Activated CD8-positive, alpha-beta T cell treated with anti-CD3 and anti-CD28 coated beads, Interleukin-2, amount 10 ng/mL, durations not matched to agents 7 days and 5 days (primary cell): Measurements from ENCODE around the gene KIF3B. TPM values are rescaled to one million over a fixed set of nuclear protein-coding genes. Genes with fewer than 3 reads are reported as not detected.
A peak's percentile ranks its signal among the peaks of the same experiment; 100 is the strongest.

Experiments
- ATAC-seq: fragments of 150-1000 bp; cut with Tn5 transposase; one replicate; pipeline ENCODE4 v1.10.0; 2021; ENCODE audit warnings: moderate library complexity
- CTCF ChIA-PET: fragments of 350-600 bp; sonication (Branson Sonifier 250); formaldehyde crosslinking; loops from one replicate; lab custom pipeline; 2021; ENCODE audit warnings: antibody characterized with exemption; lab: Charles Lee
- POLR2A ChIA-PET: fragments of 350-600 bp; sonication (Branson Sonifier 250); formaldehyde crosslinking; loops from one replicate; lab custom pipeline; 2021; ENCODE audit warnings: antibody characterized with exemption; lab: Charles Lee
- DNase-seq: peaks from one replicate; pipeline ENCODE4 v3.0.0-alpha.2; 2020
- H3K27ac Mint-ChIP-seq: one replicate; pipeline ENCODE4 v1.8.0; 2021; ENCODE audit warnings: mild to moderate bottlenecking, mixed read lengths
- H3K27me3 Mint-ChIP-seq: one replicate; pipeline ENCODE4 v1.8.0; 2021; ENCODE audit warnings: low read depth, mixed read lengths
- H3K36me3 Mint-ChIP-seq: one replicate; pipeline ENCODE4 v1.8.0; 2021; ENCODE audit warnings: low read depth, mixed read lengths
- H3K4me1 Mint-ChIP-seq: one replicate; pipeline ENCODE4 v1.8.0; 2021; ENCODE audit warnings: low read depth, mixed read lengths
- H3K4me3 Mint-ChIP-seq: one replicate; pipeline ENCODE4 v1.8.0; 2021; ENCODE audit warnings: mild to moderate bottlenecking, mixed read lengths
- H3K9me3 Mint-ChIP-seq: one replicate; pipeline ENCODE4 v1.8.0; 2022; ENCODE audit warnings: mixed read lengths; ENCODE audit not compliant: insufficient read depth
- total RNA-seq, 2 experiments: library from RNA; stranded (reverse); gene quantifications; one replicate each; pipeline ENCODE4 v1.2.3, GENCODE V29; 2021

The KIF3B gene
- total RNA-seq, result 10 to 100 TPM; 15.1 to 16.0 TPM

DNA sequence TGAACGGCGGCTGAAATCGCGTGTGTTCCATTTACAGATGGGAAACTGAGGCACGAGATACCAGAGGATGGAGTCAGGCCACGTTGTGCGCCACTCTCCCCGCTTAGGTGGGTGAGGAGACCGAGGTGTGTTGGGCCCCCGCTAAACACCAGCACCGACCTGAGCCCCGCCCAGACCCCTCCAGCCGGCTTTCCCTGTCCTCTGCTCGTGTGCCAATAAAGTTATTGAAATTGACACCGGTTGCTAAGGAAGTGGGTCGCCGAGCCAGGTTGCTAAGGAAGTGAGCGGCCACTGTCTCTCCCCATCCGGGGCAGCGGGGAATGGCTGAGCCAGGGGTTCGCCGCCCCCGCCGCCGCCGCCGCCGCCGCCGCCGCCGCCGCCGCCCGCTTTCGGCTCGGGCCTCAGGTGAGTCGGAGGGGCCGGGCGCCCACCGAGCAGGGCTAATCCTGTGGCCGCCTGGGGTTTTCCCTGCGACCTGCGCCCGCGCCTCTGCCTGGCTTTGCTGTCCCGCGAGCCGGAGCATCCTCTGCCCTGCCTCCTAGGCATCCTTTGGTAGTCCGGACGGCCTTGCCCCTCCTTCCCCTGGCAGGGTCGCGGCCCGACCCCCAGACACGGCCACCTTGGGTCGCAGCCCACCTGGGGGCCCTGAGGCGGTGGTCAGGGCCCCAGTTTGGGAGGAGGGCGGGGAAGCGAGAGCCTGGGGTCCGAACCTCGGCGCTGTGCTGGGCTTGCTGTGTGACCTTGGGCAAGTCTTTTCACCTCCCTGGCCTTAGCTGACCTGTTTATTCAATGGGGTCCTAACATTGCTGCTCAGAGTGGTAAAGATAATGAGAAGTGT, at the start of gene KIF3B:
KIF3B (plus strand) TSS at position 291 of the 838 bp plus-strand sequence. CDS start 32,127 bp downstream, outside the sequence.
- peak within 1 kb of the TSS; percentile 87 for H3K4me3 Mint-ChIP-seq
- ATAC-seq (peak; percentile 85), DNase-seq (peak; percentile 93)
- POLR2A ChIA-PET, result interaction anchor here (0.6 to 1.9 kb wide), 10 partner anchors 8 to 230 kb away, joined by 3 to 4 read pairs (median 3); no protein-coding TSS in a partner anchor
- peaks cover 10% of the 10 kb centered on the region for H3K36me3 Mint-ChIP-seq
- peaks cover 33% of the 10 kb centered on the region for H3K4me1 Mint-ChIP-seq
- peak within 1 kb of the TSS; percentile 87 for H3K27ac Mint-ChIP-seq
- H3K9me3 Mint-ChIP-seq, result no peaks in the 10 kb centered on the region
- CTCF ChIA-PET, result interaction anchor here (0.6 to 1.4 kb wide), 5 partner anchors 7 to 92 kb away, joined by 3 read pairs; no protein-coding TSS in a partner anchor
- H3K27me3 Mint-ChIP-seq, result no peaks in the 10 kb centered on the region

DNA sequence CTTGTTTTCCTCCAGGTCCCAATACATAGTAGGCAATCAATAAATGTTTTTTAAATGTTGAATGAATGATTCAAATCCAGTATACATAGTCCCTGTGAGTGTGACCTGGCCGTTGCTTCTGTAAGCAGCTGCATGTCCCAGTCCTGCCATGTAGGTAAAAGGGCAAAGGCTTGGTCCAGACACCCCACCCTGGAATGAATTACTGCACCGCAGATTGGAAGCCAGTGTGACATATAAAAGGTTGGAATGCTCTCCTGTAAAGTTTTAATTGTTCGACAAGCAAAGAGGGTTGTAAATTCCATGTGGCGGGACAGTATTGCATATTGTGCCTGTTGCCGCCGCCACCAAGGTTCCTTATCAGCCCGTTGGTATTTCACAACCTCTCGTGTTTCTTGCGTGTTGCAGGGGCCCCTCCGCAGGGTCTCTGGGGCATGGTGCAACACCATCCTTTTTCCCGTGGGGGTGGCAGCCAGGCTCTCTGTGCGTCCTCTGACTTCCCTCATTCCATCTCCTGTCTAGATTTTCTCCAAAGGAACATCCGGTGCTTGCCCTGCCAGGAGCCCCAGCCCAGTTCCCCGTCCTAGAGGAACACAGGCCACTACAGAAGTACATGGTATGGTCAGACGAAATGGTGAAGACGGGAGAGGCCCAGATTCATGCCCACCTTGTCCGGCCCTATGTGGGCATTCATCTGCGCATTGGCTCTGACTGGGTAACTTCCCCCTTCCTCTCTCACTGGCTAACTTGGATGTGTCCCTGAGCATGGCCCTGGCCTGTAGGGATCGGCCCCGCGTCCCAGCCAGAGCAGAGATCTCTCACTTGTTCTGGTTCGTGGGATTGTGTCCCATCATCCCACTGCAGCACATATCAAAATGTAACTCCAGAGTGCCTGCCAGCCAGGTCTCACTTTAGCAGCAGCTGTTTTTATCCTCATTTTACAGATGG, 49.4 kb upstream of the KIF3B start:
- no peak for ATAC-seq
- CTCF ChIA-PET, result no interaction called here
- no peak overlapping the region for H3K4me3 Mint-ChIP-seq

DNA sequence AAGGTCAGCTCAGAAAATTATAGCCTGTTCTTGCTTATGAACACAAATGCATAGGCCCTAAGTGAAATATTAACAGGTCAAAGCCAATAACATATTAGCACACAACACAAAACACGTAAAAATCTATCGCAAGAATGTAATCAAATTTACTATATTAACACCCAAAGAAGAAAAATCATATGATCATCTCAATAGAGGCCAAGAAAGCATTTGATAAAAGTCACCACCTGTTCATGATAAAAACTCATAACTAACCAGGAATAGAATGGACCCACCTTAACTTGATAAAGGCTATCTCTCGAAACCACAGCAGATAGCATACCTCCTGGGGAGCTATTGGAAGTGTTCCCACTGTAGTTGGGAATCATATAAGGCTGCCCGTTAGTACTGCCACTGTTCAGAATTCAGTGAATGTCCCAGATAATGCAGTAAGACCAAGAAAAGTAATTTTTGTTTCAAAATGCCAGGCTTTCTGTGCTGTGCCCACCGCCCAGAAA, 48.2 kb upstream of the KIF3B start:
- Mint-ChIP-seq H3K36me3 (peaks cover 59% of the 10 kb centered on the region), H3K27ac (no peak overlapping the region), H3K4me3 (no peak overlapping the region), H3K4me1 (peaks cover 27% of the 10 kb centered on the region), H3K9me3 (no peaks in the 10 kb centered on the region), H3K27me3 (no peaks in the 10 kb centered on the region)
- DNase-seq (no peak), ATAC-seq (no peak)
- ChIA-PET POLR2A (no interaction called here), CTCF (no interaction called here)

More for the DNA sequence above, 49.4 kb upstream of the KIF3B start:
- POLR2A ChIA-PET, result no interaction called here
- no peak for DNase-seq
- H3K9me3 Mint-ChIP-seq, result no peaks in the 10 kb centered on the region
- H3K27ac Mint-ChIP-seq, result no peak overlapping the region
- peaks cover 48% of the 10 kb centered on the region for H3K36me3 Mint-ChIP-seq
- no peaks in the 10 kb centered on the region for H3K27me3 Mint-ChIP-seq
- peaks cover 19% of the 10 kb centered on the region for H3K4me1 Mint-ChIP-seq

DNA sequence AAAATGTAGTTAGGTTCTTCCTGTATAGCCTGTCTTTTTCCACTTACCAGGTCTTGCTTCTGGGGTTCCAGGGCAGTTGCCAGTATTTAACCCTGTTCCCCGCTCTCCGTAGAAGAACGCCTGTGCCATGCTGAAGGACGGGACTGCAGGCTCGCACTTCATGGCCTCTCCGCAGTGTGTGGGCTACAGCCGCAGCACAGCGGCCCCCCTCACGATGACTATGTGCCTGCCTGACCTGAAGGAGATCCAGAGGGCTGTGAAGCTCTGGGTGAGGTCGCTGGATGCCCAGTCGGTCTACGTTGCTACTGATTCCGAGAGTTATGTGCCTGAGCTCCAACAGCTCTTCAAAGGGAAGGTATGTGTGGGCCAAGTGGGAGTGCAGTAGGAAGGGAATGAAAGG, 46.7 kb upstream of the KIF3B start:
- Mint-ChIP-seq H3K27ac (no peak overlapping the region), H3K4me1 (peaks cover 28% of the 10 kb centered on the region)

DNA sequence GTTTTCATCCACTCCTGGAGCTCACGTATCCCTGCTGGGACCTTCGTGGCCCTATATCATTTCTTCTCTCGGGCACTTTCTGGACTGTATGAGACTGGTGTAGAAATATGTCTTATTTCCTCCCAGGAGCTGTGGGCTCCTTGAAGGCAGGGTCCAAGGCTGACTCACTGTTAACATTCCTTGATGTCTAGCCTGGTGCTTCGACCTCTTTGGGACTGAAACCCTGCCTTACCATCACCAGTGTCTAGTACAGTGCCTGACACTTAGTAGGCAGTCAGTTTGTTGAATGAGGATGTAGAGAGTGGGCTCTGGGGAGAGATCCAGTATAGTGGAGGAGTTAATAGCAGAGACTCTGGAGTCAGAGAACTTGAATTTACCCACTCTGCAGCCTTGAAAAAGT, 46.2 kb upstream of the KIF3B start:
- no peaks in the 10 kb centered on the region for H3K9me3 Mint-ChIP-seq
- H3K4me3 Mint-ChIP-seq, result no peak overlapping the region
- CTCF ChIA-PET, result interaction anchor here (0.6 kb wide), 1 partner anchor 85 kb away, joined by 4 read pairs; no protein-coding TSS in a partner anchor
- no peak for ATAC-seq
- H3K27me3 Mint-ChIP-seq, result no peaks in the 10 kb centered on the region
- POLR2A ChIA-PET, result interaction anchor here (0.7 kb wide), 1 partner anchor 44 kb away, joined by 4 read pairs; no protein-coding TSS in a partner anchor
- peaks cover 69% of the 10 kb centered on the region for H3K36me3 Mint-ChIP-seq
- H3K27ac Mint-ChIP-seq, result peak overlapping the region; percentile 85
- DNase-seq, result no peak
- H3K4me1 Mint-ChIP-seq, result peaks cover 28% of the 10 kb centered on the region

More for the DNA sequence above, 46.7 kb upstream of the KIF3B start:
- ChIA-PET POLR2A (interaction anchor here (0.7 kb wide), 1 partner anchor 44 kb away, joined by 4 read pairs; no protein-coding TSS in a partner anchor), CTCF (interaction anchor here (0.6 kb wide), 1 partner anchor 85 kb away, joined by 4 read pairs; no protein-coding TSS in a partner anchor)
- no peak overlapping the region for H3K4me3 Mint-ChIP-seq
- peaks cover 68% of the 10 kb centered on the region for H3K36me3 Mint-ChIP-seq
- H3K9me3 Mint-ChIP-seq, result no peaks in the 10 kb centered on the region
- no peak for DNase-seq
- no peak for ATAC-seq
- H3K27me3 Mint-ChIP-seq, result no peaks in the 10 kb centered on the region

DNA sequence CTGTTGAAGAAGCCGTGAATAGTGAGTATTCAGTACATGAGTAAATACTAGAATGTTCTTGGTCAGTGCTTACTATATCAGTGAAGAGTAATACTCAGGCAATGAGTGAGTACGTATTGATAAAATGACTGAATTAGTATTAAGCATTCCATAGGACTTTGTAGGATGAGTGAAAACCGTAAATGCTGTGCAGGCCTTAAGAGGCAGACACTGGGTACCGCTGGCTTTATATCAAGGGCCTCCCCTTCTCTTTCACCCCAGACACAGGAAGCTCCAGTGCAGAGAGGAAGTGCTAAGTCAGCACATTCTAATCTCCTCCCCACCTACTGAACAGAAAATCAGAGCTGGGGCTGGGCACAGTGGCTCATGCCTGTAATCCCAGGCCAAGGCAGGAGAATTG, 45.6 kb upstream of the KIF3B start:
- Mint-ChIP-seq H3K4me3 (no peak overlapping the region), H3K9me3 (no peaks in the 10 kb centered on the region), H3K36me3 (peaks cover 68% of the 10 kb centered on the region), H3K4me1 (peaks cover 28% of the 10 kb centered on the region), H3K27me3 (no peaks in the 10 kb centered on the region), H3K27ac (peak overlapping the region; percentile 85)
- ChIA-PET CTCF (interaction anchor here (0.7 kb wide), 2 partner anchors 17 to 420 kb away, joined by 3 read pairs; no protein-coding TSS in a partner anchor), POLR2A (interaction anchor here (1.0 kb wide), 1 partner anchor 46 kb away, joined by 4 read pairs; the partner anchor contains the start of gene KIF3B)
- peak; percentile 90 for ATAC-seq
- DNase-seq, result peak; percentile 60

DNA sequence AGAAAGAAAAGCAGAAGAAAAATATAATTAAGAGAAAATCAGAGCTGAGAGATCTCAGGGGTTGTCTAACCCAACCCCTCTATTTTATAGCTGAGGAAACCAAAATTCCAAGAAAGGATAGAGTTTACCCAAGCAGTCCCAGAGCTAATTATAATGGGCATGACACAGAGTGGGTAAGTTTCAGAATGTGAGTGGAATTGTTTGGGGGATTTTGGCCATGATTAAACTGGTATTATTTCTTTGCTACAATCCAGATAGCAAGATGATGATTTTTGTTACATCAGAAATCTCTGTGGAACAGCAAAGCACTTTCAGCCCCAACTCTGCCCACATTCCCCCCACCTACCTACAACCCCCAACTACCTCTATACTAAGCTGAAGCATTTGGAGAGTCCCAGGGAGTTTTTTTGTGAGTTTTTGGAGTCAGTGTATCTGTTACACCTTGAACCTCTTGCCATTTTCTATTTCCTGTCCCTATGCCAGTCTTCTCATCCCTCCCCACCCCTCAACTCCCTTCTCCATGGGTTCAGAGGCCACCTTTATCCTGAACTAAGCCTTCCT, 45.0 kb upstream of the KIF3B start:
- ATAC-seq (no peak), DNase-seq (no peak)
- ChIA-PET POLR2A (interaction anchor here (0.6 to 1.0 kb wide), 3 partner anchors 12 to 276 kb away, joined by 3 to 4 read pairs (median 4); partner anchors contain the start of gene KIF3B), CTCF (interaction anchor here (0.6 to 1.2 kb wide), 4 partner anchors 16 to 420 kb away, joined by 3 read pairs; no protein-coding TSS in a partner anchor)
- Mint-ChIP-seq H3K27me3 (no peaks in the 10 kb centered on the region), H3K27ac (peak overlapping the region; percentile 85), H3K4me3 (no peak overlapping the region), H3K9me3 (no peaks in the 10 kb centered on the region), H3K36me3 (peaks cover 68% of the 10 kb centered on the region), H3K4me1 (peaks cover 28% of the 10 kb centered on the region)

DNA sequence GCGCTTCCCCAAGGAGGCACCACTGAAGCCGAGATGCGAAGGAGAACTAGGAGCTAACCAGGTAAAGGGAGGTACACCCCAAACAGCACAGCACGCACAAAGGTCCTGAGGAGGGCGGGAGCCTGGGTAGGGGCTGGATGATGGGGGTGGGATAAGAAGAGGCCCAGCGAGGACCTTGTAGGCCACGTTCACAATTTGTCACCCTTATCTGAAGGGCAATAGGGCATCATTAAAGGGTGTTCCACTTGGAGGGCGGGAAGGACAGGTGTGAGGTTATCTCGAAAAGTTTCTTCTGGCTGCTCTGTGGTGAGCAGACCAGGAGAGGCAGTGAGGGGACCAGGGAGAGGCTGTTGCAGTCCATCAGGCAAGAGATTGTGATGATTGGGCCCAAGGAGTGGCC, 44.2 kb upstream of the KIF3B start:
- Mint-ChIP-seq H3K27ac (peak overlapping the region; percentile 63), H3K4me3 (no peak overlapping the region), H3K36me3 (peaks cover 60% of the 10 kb centered on the region), H3K4me1 (peaks cover 28% of the 10 kb centered on the region), H3K9me3 (no peaks in the 10 kb centered on the region), H3K27me3 (no peaks in the 10 kb centered on the region)
- DNase-seq, result no peak
- no peak for ATAC-seq
- CTCF ChIA-PET, result interaction anchor here (1.2 kb wide), 1 partner anchor 45 kb away, joined by 3 read pairs; no protein-coding TSS in a partner anchor
- POLR2A ChIA-PET, result interaction anchor here (0.7 kb wide), 1 partner anchor 275 kb away, joined by 3 read pairs; no protein-coding TSS in a partner anchor

DNA sequence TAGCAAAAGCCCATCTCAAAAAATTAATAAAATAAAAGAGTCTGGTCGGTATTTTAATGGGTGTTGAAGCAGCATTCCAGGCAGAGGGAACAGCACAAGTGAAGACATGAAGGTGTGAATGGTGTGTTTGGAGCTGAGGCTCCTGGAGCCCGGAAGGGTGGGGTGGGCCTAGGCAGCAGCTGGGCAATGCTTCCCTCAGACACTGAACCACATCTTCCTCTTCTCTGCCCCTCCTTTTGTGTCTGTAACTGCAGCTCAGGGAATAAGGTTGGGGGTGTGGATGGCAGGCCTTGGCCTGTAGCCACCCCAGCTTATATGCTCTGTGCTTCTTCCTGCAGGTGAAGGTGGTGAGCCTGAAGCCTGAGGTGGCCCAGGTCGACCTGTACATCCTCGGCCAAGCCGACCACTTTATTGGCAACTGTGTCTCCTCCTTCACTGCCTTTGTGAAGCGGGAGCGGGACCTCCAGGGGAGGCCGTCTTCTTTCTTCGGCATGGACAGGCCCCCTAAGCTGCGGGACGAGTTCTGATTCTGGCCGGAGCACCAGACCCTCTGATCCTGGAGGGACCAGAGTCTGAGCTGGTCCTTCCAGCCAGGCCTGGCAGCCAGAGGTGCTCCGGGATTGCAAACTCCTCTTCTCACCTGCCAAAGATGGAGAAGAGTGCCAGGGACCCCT, 43.2 kb upstream of the KIF3B start:
- ChIA-PET CTCF (no interaction called here), POLR2A (no interaction called here)
- peaks cover 28% of the 10 kb centered on the region for H3K4me1 Mint-ChIP-seq
- H3K27me3 Mint-ChIP-seq, result no peaks in the 10 kb centered on the region
- no peak overlapping the region for H3K27ac Mint-ChIP-seq
- ATAC-seq (no peak), DNase-seq (no peak)
- H3K9me3 Mint-ChIP-seq, result no peaks in the 10 kb centered on the region
- peaks cover 55% of the 10 kb centered on the region for H3K36me3 Mint-ChIP-seq
- no peak overlapping the region for H3K4me3 Mint-ChIP-seq

DNA sequence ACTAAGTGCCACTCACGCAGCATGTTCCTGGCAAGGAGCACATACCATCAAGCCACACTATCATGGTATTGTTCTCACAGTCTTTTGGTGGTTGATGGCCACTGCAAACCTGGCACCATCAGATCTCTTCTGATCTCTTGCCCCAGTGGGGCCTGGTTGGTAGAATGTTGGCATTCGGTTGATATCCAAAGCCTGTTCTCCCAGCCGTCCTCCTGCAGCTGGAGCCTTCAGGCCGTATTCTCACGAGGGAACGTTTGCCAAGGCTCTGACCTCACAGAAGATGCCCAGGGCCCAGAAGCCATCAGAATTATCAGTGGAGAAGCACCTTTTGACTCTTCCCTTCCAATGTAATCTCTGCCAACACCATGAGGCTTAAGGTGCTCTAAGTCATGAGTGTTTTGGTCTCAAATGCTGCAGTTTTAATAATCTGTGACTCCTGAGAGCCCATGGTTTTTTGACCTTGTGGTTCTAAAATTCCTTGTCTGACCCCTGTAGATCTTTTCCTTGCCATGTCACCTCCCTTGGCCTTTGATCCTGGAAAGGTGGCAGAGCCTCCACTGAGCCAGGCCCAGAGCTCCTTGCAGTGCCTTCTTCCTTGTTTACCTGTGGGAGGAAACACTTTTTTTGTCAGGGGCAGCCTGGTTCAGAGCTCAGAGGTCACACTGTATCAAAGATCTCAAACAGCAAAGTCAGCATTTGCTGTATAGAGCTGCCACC, 42.0 kb upstream of the KIF3B start:
- no peak overlapping the region for H3K4me3 Mint-ChIP-seq
- no peak for ATAC-seq
- H3K27me3 Mint-ChIP-seq, result no peaks in the 10 kb centered on the region
- no peak overlapping the region for H3K27ac Mint-ChIP-seq
- peaks cover 52% of the 10 kb centered on the region for H3K36me3 Mint-ChIP-seq
- no peak for DNase-seq
- H3K9me3 Mint-ChIP-seq, result no peaks in the 10 kb centered on the region
- H3K4me1 Mint-ChIP-seq, result peaks cover 30% of the 10 kb centered on the region
- ChIA-PET POLR2A (interaction anchor here (0.8 kb wide), 1 partner anchor 13 kb away, joined by 3 read pairs; no protein-coding TSS in a partner anchor), CTCF (interaction anchor here (1.1 kb wide), 1 partner anchor 45 kb away, joined by 3 read pairs; no protein-coding TSS in a partner anchor)
